GM18909 (cell line): Measurements from ENCODE around the gene MICALL1.
"Not testable (repeated sequence)": the region's sequence is repeated elsewhere in the genome, so short reads cannot be mapped to it uniquely, and the experiment has no call there.

Experiments used
- ATAC-seq: cut with Tn5 transposase; IDR thresholded peaks from one replicate; pipeline ENCODE4 v1.9.1; 2021; ENCODE audit warnings: mild to moderate bottlenecking; ENCODE audit not compliant: unreplicated experiment, poor library complexity

The MICALL1 gene

DNA sequence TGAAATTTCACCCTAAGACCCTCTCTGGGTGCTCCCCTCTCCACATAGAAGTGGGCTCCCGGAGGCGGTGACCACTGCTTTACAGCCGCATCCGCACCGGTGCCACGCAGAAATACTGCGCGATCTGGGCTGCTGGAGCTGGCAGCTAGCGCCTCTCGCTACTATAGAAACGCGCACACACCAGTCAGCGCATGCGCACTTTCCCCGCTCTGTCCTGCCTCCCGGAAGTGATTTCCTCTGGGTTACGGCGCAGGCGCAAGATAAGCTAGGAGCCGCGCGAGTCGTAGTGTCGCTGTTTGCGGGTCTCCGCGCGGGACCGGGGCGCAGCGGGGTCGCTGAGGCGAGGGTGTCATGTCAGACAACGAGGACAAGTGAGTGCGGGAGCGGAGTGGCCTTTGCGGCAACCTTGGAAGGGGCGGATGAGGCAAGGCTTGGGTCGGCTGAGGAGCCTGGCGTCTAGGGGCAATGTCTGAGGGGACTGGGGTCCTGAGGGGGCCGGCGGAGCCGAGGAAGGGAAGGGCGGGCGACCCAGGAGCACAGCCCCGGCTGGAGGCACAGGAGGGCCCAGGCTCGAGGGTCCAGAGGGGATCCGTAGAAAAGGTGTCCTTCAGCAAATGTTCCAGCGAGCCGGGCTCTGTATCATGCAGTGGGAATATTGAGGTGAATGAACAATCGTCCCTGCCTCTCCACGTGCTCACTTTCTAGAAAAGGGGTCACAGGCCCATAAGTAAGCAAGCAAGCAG lies 47.5 kb downstream of the MICALL1 start, which contains the start of the genes C22orf23 and POLR2F:
Gene C22orf23 (minus strand): TSS at position 165 of the 743 bp plus-strand sequence. CDS start 452 bp downstream, outside the sequence.
Gene POLR2F (plus strand): TSS at position 263 of the 743 bp plus-strand sequence. CDS start 89 bp downstream, at position 352.
- peak; percentile 83 for ATAC-seq

GRCh38 chr22:37954686-37955085 lies 48.6 kb downstream of the MICALL1 start:
- no peak for ATAC-seq

DNA sequence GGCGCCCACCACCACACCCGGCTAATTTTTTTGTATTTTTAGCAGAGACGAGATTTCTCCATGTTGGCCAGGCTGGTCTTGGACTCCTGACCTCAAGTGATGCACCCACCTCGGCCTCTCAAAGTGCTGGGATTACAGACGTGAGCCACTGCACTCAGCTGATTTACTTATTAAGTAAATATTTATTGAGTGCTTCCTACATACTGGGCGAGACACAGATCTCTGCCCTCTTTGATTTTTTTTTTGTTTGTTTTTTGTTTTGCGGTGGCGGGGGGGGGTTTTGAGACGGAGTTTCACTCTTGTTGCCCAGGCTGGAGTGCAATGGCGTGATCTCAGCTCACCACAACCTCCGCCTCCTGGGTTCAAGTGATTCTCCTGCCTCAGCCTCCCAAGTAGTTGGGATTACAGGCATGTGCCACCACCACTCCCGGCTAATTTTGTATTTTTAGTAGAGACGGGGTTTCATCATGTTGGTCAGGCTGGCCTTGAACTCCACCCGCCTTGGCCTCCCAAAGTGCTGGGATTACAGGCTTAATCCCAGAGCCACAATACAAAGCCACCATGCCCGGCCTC lies 49.8 kb downstream of the MICALL1 start:
- ATAC-seq, result not testable (repeated sequence)

DNA sequence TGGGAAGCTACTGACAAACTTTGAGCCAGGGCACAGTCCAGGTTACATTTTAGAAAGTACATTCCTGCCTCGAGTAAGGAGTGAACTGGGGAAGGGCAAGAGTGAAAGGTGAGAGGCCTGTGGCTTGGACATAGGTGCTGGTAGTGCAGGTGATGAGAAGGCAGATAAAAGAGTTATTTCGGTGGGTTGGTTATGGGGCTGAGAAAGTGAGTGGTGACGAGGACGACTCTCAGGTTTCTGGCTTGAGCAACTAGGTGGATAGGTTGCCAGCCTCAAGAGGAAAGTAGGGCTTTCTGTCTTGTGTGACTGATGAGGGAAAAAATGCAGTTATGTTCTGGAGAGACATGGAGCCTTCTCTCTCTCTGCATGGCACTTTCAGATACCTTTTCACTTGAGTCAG lies 51.1 kb downstream of the MICALL1 start:
- ATAC-seq, result no peak

GRCh38 chr22:37959231-37959825 lies 53.2 kb downstream of the MICALL1 start:
- ATAC-seq, result no peak

DNA sequence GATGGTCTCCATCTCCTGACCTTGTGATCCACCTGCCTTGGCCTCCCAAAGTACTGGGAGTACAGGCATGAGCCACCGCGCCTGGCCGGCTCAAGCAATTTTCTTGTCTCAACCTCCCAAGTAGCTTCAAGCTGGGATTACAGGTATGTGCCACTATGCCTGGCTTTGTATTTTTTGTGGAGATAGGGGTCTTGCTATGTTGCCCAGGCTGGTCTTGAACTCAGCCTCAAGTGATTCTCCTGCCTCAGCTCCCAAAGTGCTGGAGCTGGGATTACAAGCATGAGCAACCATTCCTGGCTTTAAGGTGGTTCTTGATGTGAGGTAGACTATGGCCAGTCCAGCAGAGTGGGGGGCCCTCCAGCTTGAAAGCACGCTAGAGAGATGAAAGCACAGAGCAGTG lies 55.0 kb downstream of the MICALL1 start:
- ATAC-seq, result no peak

GRCh38 chr22:37965940-37966664 lies 60.0 kb downstream of the MICALL1 start:
- ATAC-seq, result no peak

DNA sequence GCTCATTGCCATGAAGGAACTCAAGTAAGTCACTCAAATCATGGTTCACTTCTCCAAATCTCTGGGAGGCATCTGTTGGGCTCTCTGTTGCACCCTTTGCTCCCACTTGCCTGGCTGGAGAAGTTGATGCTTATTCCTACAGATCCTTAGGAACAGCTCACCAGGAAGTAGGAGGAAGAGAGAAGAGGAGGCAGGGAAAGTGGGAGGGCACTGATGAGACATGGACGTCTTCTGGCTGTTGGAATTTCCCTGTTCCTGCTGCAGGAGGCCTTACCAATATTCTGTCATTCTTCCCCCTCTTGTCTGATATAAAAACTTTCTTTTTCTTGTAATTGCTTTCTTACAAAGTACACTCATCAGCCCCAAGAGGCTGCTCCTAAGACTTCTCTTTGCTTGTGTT lies 61.0 kb downstream of the MICALL1 start:
- ATAC-seq, result no peak

- ATAC-seq, result no peak
Observed at GRCh38 chr22:37967637-37968451, 61.7 kb downstream of the MICALL1 start.

GRCh38 chr22:37968452-37969251 lies 62.6 kb downstream of the MICALL1 start:
- ATAC-seq, result no peak

DNA sequence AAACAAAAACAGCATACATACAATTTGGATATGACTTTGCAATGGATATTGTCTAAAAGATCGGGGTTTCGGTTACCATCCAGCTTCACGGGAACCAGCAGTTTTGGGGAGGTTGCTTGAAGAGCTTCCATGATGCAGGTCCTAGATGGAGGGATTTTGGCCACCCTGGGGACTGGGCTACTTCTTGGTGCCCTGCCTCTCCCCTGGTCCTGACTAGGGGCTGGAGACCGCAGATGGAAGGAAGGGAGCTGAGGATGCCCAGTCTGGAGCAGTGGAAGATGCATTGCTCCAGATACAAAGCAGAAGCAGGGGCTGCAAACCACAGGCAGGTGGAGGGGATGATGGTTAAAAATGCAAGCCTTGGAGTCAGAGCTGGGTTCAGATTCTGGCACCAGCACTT lies 64.8 kb downstream of the MICALL1 start:
- ATAC-seq, result no peak

DNA sequence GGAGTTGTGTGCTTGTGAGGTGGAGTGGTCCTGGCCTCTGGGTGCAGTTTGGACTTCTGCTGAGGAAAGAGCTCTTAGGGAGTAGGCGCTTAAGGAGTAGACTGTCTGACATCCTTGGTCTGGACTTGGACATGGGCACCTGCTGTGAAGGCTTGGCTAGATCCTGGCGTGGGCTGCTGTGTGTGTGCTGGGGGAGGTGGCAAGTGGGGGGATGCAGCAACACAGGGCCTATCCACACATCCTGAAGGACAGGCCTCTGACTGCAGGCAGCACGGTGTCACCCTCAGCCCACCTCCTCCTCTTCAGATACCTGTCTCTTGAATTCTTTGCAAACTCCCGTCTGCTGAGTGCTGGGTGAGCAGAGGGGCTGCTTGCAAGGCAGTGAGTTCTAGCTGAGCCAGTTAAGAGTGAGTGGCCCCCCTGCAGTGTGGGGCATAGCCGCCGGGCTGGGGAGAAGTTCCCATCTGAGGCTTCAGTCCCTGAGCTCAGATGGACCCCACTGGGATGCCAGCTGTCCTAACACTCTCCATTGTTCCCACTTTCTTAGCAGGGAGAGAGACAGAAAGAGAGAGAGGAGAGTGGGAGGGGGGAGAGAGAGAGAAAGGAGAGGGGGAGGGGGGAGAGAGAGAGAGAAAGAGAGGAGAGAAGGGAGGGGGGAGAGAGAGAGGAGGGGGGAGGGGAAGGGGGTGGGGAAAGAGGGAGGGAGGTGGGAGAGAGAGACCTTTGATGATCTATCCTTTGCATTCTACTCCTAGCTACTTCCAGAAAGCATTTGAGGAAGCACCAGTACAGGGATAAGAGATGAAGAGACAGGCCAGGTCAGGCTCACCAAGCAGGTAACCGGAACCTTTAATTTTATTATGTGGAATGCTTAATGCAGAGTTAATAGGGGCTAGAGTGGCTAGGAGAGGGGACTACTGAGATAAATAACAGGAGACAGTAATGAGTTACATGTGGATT lies 65.7 kb downstream of the MICALL1 start:
- ATAC-seq, result no peak

DNA sequence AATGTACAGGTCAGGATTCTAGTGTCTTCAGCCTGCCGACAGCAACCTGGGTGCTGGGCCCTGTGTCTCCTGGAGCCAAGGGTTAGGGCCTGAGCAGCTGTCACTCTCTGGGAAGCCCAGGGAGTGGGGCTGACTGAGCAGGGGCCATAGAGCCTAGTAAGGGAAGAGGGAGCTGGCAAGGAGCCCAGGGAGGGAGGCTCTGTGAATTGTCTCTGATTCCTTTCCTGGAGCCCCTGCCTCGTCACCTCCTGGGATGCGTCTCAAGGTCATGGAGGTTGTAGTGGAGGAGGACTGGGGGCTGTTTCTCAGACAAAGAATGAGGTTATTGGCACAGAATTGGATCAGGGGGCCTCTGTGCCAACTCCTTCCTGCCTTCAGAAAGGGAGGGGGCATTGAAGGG lies 66.4 kb downstream of the MICALL1 start:
- ATAC-seq, result no peak

DNA sequence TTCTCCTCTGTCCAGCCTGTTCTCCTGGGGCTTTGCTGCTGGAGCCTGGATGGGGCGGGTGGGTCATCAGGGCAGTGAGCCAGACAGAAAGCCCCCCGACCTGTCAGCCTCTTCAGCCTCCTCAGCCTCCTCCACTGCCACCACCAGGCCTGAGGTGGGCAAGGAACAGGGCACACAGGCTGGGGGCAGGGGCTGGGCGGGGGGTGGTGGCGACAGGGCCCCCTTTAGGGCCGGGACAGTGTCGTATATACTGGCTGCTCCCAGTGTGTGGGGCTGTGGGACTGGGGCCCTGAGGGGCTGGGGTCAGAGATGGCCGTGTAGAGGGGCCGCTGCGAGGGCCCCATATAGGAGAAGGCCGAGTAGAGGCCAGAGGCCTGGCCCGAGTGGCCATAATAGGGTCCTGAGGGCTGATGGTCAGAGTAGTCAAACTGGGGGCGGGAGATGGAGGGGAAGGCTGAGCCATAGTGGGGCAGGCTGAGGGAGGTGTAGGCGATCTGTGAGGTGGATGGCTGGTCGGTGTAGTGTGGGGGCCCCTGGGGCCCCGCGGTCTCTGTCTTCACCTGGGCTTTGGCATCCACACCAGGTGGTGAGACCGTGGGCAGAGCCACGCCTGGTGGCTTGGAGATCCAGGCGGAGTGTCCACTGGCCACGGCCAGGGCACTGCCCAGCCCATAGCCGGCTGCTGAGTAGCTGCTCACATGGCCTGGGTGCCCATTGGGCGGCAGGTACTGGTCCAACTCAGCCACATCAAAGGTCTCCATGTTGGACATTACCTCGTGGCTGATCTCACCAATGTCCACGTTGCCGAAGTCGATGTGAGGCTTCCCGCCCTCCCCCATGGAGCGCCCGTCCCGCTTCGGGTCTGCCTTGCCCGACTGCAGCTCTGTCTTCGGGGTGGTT lies 67.4 kb downstream of the MICALL1 start:
- no peak for ATAC-seq

DNA sequence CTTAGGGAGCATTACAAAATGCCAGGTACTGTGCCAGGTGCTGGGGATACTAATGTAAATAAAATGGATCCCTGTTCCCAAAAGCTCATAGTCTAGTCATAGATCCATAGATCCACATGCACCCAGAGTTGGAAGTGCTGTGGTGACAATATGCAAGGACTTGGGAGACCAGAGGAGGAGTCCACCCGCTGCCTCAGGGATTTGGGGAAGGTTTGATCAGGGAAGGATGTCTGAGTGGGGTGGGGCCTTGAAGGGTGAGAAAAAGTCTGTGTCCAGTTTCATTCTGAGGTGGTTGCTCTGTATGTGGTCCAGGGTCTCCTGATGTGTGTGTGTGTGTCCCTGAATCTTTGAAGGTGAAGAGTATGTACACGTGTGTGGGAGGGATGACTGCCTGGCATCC lies 69.1 kb downstream of the MICALL1 start:
- no peak for ATAC-seq

DNA sequence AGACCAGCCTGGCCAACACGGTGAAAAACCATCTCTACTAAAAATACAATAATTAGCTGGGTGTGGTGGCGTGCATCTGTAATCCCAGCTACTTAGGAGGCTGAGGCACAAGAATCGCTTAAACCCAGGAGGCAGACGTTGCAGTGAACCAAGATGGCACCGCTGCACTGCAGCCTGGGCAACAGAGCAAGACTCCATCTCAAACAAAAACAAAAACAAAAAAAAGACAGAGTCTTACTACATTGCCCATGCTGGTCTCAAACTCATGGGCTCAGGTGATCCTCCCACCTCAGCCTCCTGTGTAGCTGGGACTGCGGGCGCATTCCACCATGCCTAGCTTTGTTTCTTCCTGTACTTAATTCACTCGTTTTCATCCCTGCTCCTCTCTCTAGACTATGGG lies 69.9 kb downstream of the MICALL1 start:
- not testable (repeated sequence) for ATAC-seq

- no peak for ATAC-seq
Observed at GRCh38 chr22:37976547-37976946, 70.5 kb downstream of the MICALL1 start.
